ENCODE results near the gene VPS4A. TPM values are rescaled to one million over a fixed set of nuclear protein-coding genes. Genes with fewer than 3 reads are reported as not detected.
"Not testable (repeated sequence)": the region's sequence is repeated elsewhere in the genome, so short reads cannot be mapped to it uniquely, and the experiment has no call there.

The VPS4A gene
- total and polyA plus RNA-seq, 2 of the 4 experiments (the other 2 are of a cell fraction): 23.3 to 25.2 TPM

- BruUV-seq (replicated peaks); H3K23ac ChIP-seq (ENCODE audit: low read depth, low read length); H3K4me1 ChIP-seq (ENCODE audit: control insufficient read depth, insufficient read depth, low read length); H4K5ac ChIP-seq (ENCODE audit: low read depth, low read length); H2BK5ac ChIP-seq (ENCODE audit: low read depth, low read length, poor library complexity, severe bottlenecking); H3K27ac ChIP-seq (ENCODE audit: insufficient read depth, low read length); H4K8ac ChIP-seq (ENCODE audit: low read depth in 2 of 2, low read length in 2 of 2); POLR2A ChIA-PET (ENCODE audit: unreplicated experiment); H3K14ac ChIP-seq (replicated peaks; ENCODE audit: low read depth, low read length); H2BK15ac ChIP-seq (ENCODE audit: low read depth, low read length); H3K9ac ChIP-seq (ENCODE audit: low read depth, low read length); H2AK5ac ChIP-seq (ENCODE audit: low read depth, low read length); H3K27me3 ChIP-seq (ENCODE audit: control insufficient read depth, insufficient read depth, low read length); H3K9me1 ChIP-seq (ENCODE audit: insufficient read depth, low read length); H4K20me1 ChIP-seq (ENCODE audit: insufficient read depth, low read length); H3K4me2 ChIP-seq (ENCODE audit: low read depth, low read length); H2AFZ ChIP-seq (replicated peaks; ENCODE audit: low read length, poor library complexity); in situ Hi-C loops (cut with MboI; ENCODE audit: low sequenced_read_pairs); H2BK120ac ChIP-seq (ENCODE audit: low read depth, low read length); DNase-seq; H3K56ac ChIP-seq (ENCODE audit: extremely low read depth, insufficient read depth, low read length); H3K4ac ChIP-seq (ENCODE audit: low read depth, low read length); H3K4me3 ChIP-seq (ENCODE audit: insufficient read depth, low read depth, low read length); dilution Hi-C loops (cut with HindIII; ENCODE audit: low sequenced_read_pairs, unreplicated experiment); intact Hi-C loops (cut with micrococcal nuclease); H2BK20ac ChIP-seq (ENCODE audit: low read depth, low read length); H4K91ac ChIP-seq (ENCODE audit: insufficient read depth, low read depth, low read length); H3K9me3 ChIP-seq (ENCODE audit: control insufficient read depth, insufficient read depth, low read length); H2AK9ac ChIP-seq (replicated peaks; ENCODE audit: low read depth, low read length, poor library complexity); ATAC-seq (ENCODE audit: low read depth); H3K18ac ChIP-seq (ENCODE audit: low read depth, low read length); CTCF ChIA-PET: not testable (repeated sequence)
- H3K36me3 ChIP-seq (ENCODE audit: control insufficient read depth, insufficient read depth, low read length): peaks cover 28% of the 10 kb centered on the region
- WGBS, 2 experiments (ENCODE audit: extremely low coverage in 2 of 2, insufficient read length in 1 of 2): no CpG with 5 or more reads among the region's 7 CpGs
- peaks cover 5 to 58% of the 10 kb centered on the region in 2 experiments; a peak in 3 of 4 replicates for H3K79me1 ChIP-seq (ENCODE audit: low read depth in 1 of 2, low read length in 2 of 2)
Observed at GRCh38 chr16:69296771-69297170, 14.4 kb upstream of the VPS4A start.

All from IMR-90 (cell line).